ENCODE measurements around the gene TMEM222.

TMEM222 gene

GRCh38 chr1:27338751-27339150 lies 16.8 kb downstream of the TMEM222 start:
- in situ Hi-C loops (cut with MboI; ENCODE audit: low sequenced_read_pairs) = no loop called here
- no peak for DNase-seq (ENCODE audit: low spot score in 2 of 2)
- H3K9me3 ChIP-seq = no peaks in the 10 kb centered on the region
- H3K4me1 ChIP-seq = no peaks in the 10 kb centered on the region
- H3K27me3 ChIP-seq (ENCODE audit: low read depth) = no peaks in the 10 kb centered on the region
- no peak overlapping the region for H3K4me3 ChIP-seq
- H3K36me3 ChIP-seq (replicated peaks) = peaks cover 16% of the 10 kb centered on the region

- Histone ChIP-seq H3K9me3 (no peaks in the 10 kb centered on the region), H3K4me1 (no peaks in the 10 kb centered on the region), H3K27me3 (ENCODE audit: low read depth) (no peaks in the 10 kb centered on the region), H3K4me3 (no peak overlapping the region), H3K36me3 (replicated peaks) (peaks cover 12% of the 10 kb centered on the region)
- DNase-seq (ENCODE audit: low spot score in 2 of 2) = no peak
- in situ Hi-C loops (cut with MboI; ENCODE audit: low sequenced_read_pairs) = no loop called here
Observed at GRCh38 chr1:27339213-27339612, 17.2 kb downstream of the TMEM222 start.

- no peaks in the 10 kb centered on the region for H3K36me3 ChIP-seq (replicated peaks)
- H3K4me3 ChIP-seq = no peak within 1 kb of the TSS
- DNase-seq (ENCODE audit: low spot score in 2 of 2) = no peak
- H3K9me3 ChIP-seq = no peaks in the 10 kb centered on the region
- H3K27me3 ChIP-seq (ENCODE audit: low read depth) = no peaks in the 10 kb centered on the region
- no peaks in the 10 kb centered on the region for H3K4me1 ChIP-seq
- in situ Hi-C loops (cut with MboI; ENCODE audit: low sequenced_read_pairs) = no loop called here
Observed at GRCh38 chr1:27341525-27342252, 19.7 kb downstream of the TMEM222 start, which contains the start of gene SYTL1. SYTL1 (plus strand) TSS chr1:27342022; CDS start chr1:27345335, 3,313 bp downstream.

- in situ Hi-C loops (cut with MboI; ENCODE audit: low sequenced_read_pairs) = no loop called here
- H3K4me3 ChIP-seq = no peak overlapping the region
- H3K4me1 ChIP-seq = no peaks in the 10 kb centered on the region
- no peak for DNase-seq (ENCODE audit: low spot score in 2 of 2)
- no peaks in the 10 kb centered on the region for H3K9me3 ChIP-seq
- no peaks in the 10 kb centered on the region for H3K36me3 ChIP-seq (replicated peaks)
- no peaks in the 10 kb centered on the region for H3K27me3 ChIP-seq (ENCODE audit: low read depth)
Observed at GRCh38 chr1:27342391-27342777, 20.4 kb downstream of the TMEM222 start.

- Histone ChIP-seq H3K9me3 (no peaks in the 10 kb centered on the region), H3K36me3 (replicated peaks) (no peaks in the 10 kb centered on the region), H3K4me3 (no peak overlapping the region), H3K4me1 (no peaks in the 10 kb centered on the region), H3K27me3 (ENCODE audit: low read depth) (no peaks in the 10 kb centered on the region)
- in situ Hi-C loops (cut with MboI; ENCODE audit: low sequenced_read_pairs) = no loop called here
- no peak for DNase-seq (ENCODE audit: low spot score in 2 of 2)
Observed at GRCh38 chr1:27342778-27343638, 21.0 kb downstream of the TMEM222 start.

- H3K9me3 ChIP-seq = no peaks in the 10 kb centered on the region
- no peak for DNase-seq (ENCODE audit: low spot score in 2 of 2)
- no peaks in the 10 kb centered on the region for H3K4me1 ChIP-seq
- H3K27me3 ChIP-seq (ENCODE audit: low read depth) = no peaks in the 10 kb centered on the region
- H3K4me3 ChIP-seq = no peak overlapping the region
- in situ Hi-C loops (cut with MboI; ENCODE audit: low sequenced_read_pairs) = no loop called here
- H3K36me3 ChIP-seq (replicated peaks) = no peaks in the 10 kb centered on the region
Observed at GRCh38 chr1:27343639-27344025, 21.7 kb downstream of the TMEM222 start.

GRCh38 chr1:27345272-27345671 lies 23.3 kb downstream of the TMEM222 start:
- no peak overlapping the region for H3K4me3 ChIP-seq
- no peaks in the 10 kb centered on the region for H3K36me3 ChIP-seq (replicated peaks)
- no peak for DNase-seq (ENCODE audit: low spot score in 2 of 2)
- H3K9me3 ChIP-seq = no peaks in the 10 kb centered on the region
- no peaks in the 10 kb centered on the region for H3K27me3 ChIP-seq (ENCODE audit: low read depth)
- no peaks in the 10 kb centered on the region for H3K4me1 ChIP-seq
- in situ Hi-C loops (cut with MboI; ENCODE audit: low sequenced_read_pairs) = no loop called here

- H3K9me3 ChIP-seq = no peaks in the 10 kb centered on the region
- DNase-seq (ENCODE audit: low spot score in 2 of 2) = no peak
- H3K36me3 ChIP-seq (replicated peaks) = no peaks in the 10 kb centered on the region
- H3K27me3 ChIP-seq (ENCODE audit: low read depth) = no peaks in the 10 kb centered on the region
- in situ Hi-C loops (cut with MboI; ENCODE audit: low sequenced_read_pairs) = no loop called here
- H3K4me3 ChIP-seq = no peak overlapping the region
- no peaks in the 10 kb centered on the region for H3K4me1 ChIP-seq
Observed at GRCh38 chr1:27346357-27346756, 24.4 kb downstream of the TMEM222 start.

- Histone ChIP-seq H3K36me3 (replicated peaks) (no peaks in the 10 kb centered on the region), H3K9me3 (no peaks in the 10 kb centered on the region), H3K27me3 (ENCODE audit: low read depth) (no peaks in the 10 kb centered on the region), H3K4me3 (no peak overlapping the region), H3K4me1 (no peaks in the 10 kb centered on the region)
- DNase-seq (ENCODE audit: low spot score in 2 of 2) = no peak
- in situ Hi-C loops (cut with MboI; ENCODE audit: low sequenced_read_pairs) = no loop called here
Observed at GRCh38 chr1:27346991-27347624, 25.1 kb downstream of the TMEM222 start.

GRCh38 chr1:27348861-27349783 lies 27.2 kb downstream of the TMEM222 start:
- Histone ChIP-seq H3K36me3 (replicated peaks) (no peaks in the 10 kb centered on the region), H3K9me3 (no peaks in the 10 kb centered on the region), H3K4me1 (no peaks in the 10 kb centered on the region), H3K4me3 (no peak overlapping the region), H3K27me3 (ENCODE audit: low read depth) (no peaks in the 10 kb centered on the region)
- in situ Hi-C loops (cut with MboI; ENCODE audit: low sequenced_read_pairs) = no loop called here
- DNase-seq (ENCODE audit: low spot score in 2 of 2) = peak in 1 of 2 experiments; percentile 38

- no peak overlapping the region for H3K4me3 ChIP-seq
- no peaks in the 10 kb centered on the region for H3K27me3 ChIP-seq (ENCODE audit: low read depth)
- no peaks in the 10 kb centered on the region for H3K36me3 ChIP-seq (replicated peaks)
- no peaks in the 10 kb centered on the region for H3K4me1 ChIP-seq
- in situ Hi-C loops (cut with MboI; ENCODE audit: low sequenced_read_pairs) = no loop called here
- no peaks in the 10 kb centered on the region for H3K9me3 ChIP-seq
- no peak for DNase-seq (ENCODE audit: low spot score in 2 of 2)
Observed at GRCh38 chr1:27349784-27350662, 28.1 kb downstream of the TMEM222 start.

- Histone ChIP-seq H3K36me3 (replicated peaks) (0 out of 2 replicates have a peak, but pooled peaks cover 2% of the 10 kb centered on the region), H3K4me3 (no peak overlapping the region), H3K4me1 (no peaks in the 10 kb centered on the region), H3K9me3 (no peaks in the 10 kb centered on the region), H3K27me3 (ENCODE audit: low read depth) (no peaks in the 10 kb centered on the region)
- in situ Hi-C loops (cut with MboI; ENCODE audit: low sequenced_read_pairs) = no loop called here
- DNase-seq (ENCODE audit: low spot score in 2 of 2) = no peak
Observed at GRCh38 chr1:27350663-27351540, 28.9 kb downstream of the TMEM222 start.
